ENCODE measurements around the gene GORASP2. TPM values are rescaled to one million over a fixed set of nuclear protein-coding genes. Genes with fewer than 3 reads are reported as not detected.

Gene GORASP2
- total RNA-seq, 1 donor, result 67.8 TPM

DNA sequence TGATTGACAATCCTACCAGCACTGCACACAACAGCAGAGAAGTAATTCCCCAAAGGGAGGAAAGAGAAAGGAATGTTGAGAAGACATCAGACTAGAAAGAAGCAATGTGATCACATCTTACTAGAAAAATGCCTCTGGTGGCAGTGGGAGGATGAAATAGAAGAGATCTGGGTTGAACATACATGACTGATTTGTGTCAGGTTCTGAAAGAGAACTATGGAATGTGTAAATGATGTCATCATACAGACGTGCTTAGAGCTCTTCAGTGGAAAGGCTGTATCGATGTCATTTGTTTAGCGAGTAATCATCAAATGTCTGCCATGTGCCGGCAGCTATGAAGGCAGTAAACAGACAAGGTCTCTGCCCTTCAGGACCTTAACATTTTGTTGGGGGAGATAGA, 24.9 kb downstream of the GORASP2 start:
- TF ChIP-seq, protein P1, sequence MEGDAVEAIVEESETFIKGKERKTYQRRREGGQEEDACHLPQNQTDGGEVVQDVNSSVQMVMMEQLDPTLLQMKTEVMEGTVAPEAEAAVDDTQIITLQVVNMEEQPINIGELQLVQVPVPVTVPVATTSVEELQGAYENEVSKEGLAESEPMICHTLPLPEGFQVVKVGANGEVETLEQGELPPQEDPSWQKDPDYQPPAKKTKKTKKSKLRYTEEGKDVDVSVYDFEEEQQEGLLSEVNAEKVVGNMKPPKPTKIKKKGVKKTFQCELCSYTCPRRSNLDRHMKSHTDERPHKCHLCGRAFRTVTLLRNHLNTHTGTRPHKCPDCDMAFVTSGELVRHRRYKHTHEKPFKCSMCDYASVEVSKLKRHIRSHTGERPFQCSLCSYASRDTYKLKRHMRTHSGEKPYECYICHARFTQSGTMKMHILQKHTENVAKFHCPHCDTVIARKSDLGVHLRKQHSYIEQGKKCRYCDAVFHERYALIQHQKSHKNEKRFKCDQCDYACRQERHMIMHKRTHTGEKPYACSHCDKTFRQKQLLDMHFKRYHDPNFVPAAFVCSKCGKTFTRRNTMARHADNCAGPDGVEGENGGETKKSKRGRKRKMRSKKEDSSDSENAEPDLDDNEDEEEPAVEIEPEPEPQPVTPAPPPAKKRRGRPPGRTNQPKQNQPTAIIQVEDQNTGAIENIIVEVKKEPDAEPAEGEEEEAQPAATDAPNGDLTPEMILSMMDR (IDR thresholded peaks at IDR 0.05; ENCODE audit: insufficient read depth, low read depth, low read length), result no peak
- DNase-seq (ENCODE audit: low read depth), result no peak
- no peak overlapping the region for H3K4me3 ChIP-seq (ENCODE audit: low read depth, low read length)

DNA sequence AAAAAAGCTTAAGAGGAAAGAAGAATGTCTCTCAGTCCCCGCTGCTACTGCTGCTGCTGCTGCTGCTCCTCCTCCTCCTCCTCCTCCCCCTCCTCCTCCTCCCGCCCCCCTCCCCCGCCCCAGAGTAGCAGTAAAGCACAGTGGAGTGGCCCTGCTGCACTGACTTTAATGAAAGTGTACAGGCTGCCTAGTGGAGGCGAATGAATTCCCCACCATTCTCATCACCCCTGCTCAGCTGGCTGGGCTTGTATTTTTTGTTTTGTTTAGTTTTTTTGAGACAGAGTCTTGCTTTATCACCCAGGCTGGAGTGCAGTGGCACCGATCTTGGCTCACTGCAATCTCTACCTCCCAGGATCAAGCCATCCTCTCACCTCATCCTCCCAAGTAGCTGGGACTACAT, 34.3 kb downstream of the GORASP2 start:
- TF ChIP-seq, protein P1 (IDR thresholded peaks at IDR 0.05; ENCODE audit: insufficient read depth, low read depth, low read length), result no peak
- no peak overlapping the region for H3K4me3 ChIP-seq (ENCODE audit: low read depth, low read length)
- DNase-seq (ENCODE audit: low read depth), result no peak

DNA sequence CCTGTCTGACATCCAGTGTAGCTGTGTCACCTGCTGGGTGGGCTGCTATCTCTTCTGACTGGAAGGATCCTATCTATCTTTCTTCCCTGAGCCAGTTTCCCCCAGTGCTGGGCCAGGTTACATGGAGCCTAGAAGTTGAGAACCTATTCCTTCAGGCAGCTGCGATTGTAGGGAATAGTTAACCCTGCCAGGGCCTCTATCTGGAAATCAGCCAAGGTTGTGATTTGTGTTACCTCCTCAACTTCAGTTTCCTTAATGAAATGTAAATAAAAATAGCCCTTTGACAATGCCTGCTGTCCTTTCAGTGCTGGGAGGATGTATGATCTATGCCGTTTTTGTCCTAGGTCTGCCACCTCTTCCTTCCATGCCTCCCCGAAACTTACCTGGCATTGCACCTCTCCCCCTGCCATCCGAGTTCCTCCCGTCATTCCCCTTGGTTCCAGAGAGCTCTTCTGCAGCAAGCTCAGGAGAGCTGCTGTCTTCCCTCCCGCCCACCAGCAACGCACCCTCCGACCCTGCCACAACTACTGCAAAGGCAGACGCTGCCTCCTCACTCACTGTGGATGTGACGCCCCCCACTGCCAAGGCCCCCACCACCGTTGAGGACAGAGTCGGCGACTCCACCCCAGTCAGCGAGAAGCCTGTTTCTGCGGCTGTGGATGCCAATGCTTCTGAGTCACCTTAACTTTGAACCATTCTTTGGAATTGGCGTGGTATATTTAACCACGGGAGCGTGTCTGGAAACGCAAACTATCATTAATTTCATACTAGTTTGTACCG, 36.6 kb downstream of the GORASP2 start:
- no peak overlapping the region for H3K4me3 ChIP-seq (ENCODE audit: low read depth, low read length)
- TF ChIP-seq, protein P1 (IDR thresholded peaks at IDR 0.05; ENCODE audit: insufficient read depth, low read depth, low read length), result no peak
- no peak for DNase-seq (ENCODE audit: low read depth)

DNA sequence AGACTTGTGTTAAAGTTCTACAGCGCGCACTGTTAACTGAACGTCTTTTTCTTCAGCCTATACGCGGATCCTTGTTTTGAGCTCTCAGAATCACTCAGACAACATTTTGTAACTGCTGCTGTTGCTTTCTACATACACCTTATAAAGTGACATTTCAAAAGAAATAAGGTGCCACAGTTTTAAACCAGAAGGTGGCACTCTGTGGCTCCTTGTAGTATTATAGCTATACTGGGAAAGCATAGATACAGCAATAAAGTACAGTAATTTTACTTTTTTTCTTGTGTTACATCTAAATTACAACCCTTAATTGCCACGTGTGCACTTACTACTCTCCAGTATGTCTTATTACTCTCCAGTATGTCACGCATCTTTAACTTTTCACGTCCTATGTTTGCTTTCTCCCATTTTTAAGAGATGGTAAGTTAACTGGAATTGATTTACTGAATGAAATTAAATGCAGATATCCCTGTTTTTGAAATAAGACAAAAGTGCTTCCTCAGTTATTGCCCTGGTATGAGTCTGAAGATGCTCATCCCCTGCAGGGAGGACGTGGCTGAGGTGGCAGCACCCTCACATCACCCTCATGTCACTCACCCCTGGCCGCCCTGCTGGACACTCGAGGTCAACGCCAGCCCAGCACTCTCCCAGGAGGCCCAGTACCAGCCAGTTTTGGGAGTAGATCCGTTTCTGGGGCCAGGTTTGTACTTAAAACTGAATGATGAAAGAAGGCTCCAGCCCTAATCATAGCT, 37.8 kb downstream of the GORASP2 start:
- DNase-seq (ENCODE audit: low read depth), result no peak
- TF ChIP-seq, protein P1 (IDR thresholded peaks at IDR 0.05; ENCODE audit: insufficient read depth, low read depth, low read length), result peak; percentile 23
- no peak overlapping the region for H3K4me3 ChIP-seq (ENCODE audit: low read depth, low read length)

DNA sequence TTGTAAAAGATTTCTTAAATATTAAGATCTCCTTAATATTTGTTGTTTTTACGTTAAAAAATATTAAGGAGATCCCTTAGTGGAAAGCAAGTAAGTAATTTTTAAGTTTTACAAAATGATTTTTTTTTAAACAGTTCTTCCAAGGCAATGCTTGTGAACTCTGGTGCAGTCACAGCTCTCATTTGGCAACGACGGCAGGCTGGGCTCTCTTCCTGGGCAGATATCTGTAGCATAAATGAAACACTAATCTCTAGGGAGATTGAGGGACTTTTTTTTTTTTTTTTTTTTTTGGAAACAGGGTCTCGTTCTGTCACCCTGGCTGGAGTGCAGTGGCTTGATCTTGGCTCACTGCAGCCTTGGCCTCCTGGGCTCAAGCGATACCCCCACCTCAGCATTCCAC, 38.5 kb downstream of the GORASP2 start:
- H3K4me3 ChIP-seq (ENCODE audit: low read depth, low read length), result no peak overlapping the region
- TF ChIP-seq, protein P1 (IDR thresholded peaks at IDR 0.05; ENCODE audit: insufficient read depth, low read depth, low read length), result no peak
- DNase-seq (ENCODE audit: low read depth), result no peak

DNA sequence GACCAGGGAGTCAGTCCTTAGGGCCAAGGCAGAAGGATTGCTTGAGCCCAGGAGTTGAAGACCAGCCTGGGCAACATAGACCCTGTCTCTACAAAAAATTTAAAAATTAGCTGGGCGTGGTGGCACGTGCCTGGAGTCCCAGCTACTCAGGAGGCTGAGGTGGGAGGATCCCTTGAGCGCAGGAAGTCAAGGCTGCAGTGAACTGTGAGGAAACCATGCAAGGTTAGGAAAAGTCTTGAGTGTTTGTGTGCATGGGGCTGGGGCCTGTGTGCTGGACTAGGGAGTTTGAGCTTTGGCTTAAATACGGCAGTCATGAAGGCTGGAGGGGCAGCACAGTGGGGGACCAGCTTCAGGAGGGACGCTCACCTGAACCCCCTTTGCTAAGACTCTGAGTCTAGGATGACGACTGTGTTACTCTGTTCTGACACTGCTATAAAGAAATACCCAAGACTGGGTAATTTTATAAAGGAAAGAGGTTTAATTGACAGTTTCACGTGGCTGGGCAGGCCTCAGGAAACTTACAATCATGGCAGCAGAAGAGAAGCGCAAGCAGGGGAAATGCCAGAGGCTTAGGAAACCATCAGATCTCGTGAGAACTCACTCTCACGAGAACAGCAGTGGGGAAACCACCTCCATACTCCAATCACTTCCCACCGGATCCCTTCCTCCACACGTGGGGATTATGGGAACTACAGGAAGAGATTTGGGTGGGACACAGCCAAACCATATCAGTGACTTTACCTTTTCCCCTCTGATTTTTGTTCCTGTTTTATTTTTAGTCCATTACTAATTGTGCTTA, 39.4 kb downstream of the GORASP2 start:
- no peak for DNase-seq (ENCODE audit: low read depth)
- H3K4me3 ChIP-seq (ENCODE audit: low read depth, low read length), result no peak overlapping the region
- TF ChIP-seq, protein P1 (IDR thresholded peaks at IDR 0.05; ENCODE audit: insufficient read depth, low read depth, low read length), result no peak

All from fibroblast of villous mesenchyme (primary cell).